Left ventricle myocardium inferior (tissue), 1 donor: ENCODE results near the gene MPG. TPM values are rescaled to one million over a fixed set of nuclear protein-coding genes. Genes with fewer than 3 reads are reported as not detected.
"Not testable (repeated sequence)": the region's sequence is repeated elsewhere in the genome, so short reads cannot be mapped to it uniquely, and the experiment has no call there.

ENCODE experiments used
- DNase-seq: peaks from one replicate; pipeline ENCODE4 v3.0.0-alpha.2; 2020
- H3K27ac ChIP-seq: fragments of 200-600 bp; replicated peaks from 2 replicates; pipeline ENCODE4 v1.8.0; 2021
- H3K27me3 ChIP-seq: fragments of 200-600 bp; 2 replicates; pipeline ENCODE4 v1.8.0; 2021; ENCODE audit warnings: low read depth
- H3K36me3 ChIP-seq: fragments of 200-600 bp; 2 replicates; pipeline ENCODE4 v1.8.0; 2021
- H3K4me1 ChIP-seq: fragments of 200-600 bp; 2 replicates; pipeline ENCODE4 v1.8.0; 2021
- H3K4me3 ChIP-seq: fragments of 200-600 bp; 2 replicates; pipeline ENCODE4 v1.8.0; 2021; ENCODE audit warnings: mild to moderate bottlenecking, moderate library complexity
- H3K9me3 ChIP-seq: fragments of 200-600 bp; replicated peaks from 2 replicates; pipeline ENCODE4 v1.8.0; 2021
- intact Hi-C: fragments of 100-400 bp; cut with micrococcal nuclease; formaldehyde crosslinking; loops from one replicate; pipeline ENCODE4 v1.11.0; 2022
- total RNA-seq: library from RNA; stranded (reverse); fragmentation: NEBNext Ultra II Directional; extraction: Animal tissue kit (Norgen Biotek cat#: 25700); gene quantifications from one replicate; pipeline ENCODE4 v1.2.1, GENCODE V29; 2021
- TF ChIP-seq, protein P1 (sequence below): fragments of 200-600 bp; IDR thresholded peaks from 2 replicates; pipeline ENCODE4 v1.8.0; 2021; ENCODE audit warnings: antibody characterized with exemption, mild to moderate bottlenecking, borderline replicate concordance
- donor health status: DM: no; HTN: yes; CAD: no; lungs with severe emphysema.

MPG gene
- total RNA-seq, 1 donor from 2014 or later = 44.5 TPM

- no peaks in the 10 kb centered on the region for H3K9me3 ChIP-seq
- DNase-seq = no peak
- no peak overlapping the region for H3K4me3 ChIP-seq
- peaks cover 6% of the 10 kb centered on the region for H3K4me1 ChIP-seq
- intact Hi-C loops = no loop called here
- H3K27ac ChIP-seq = no peak overlapping the region
- H3K36me3 ChIP-seq = no peaks in the 10 kb centered on the region
- H3K27me3 ChIP-seq = no peaks in the 10 kb centered on the region
- TF ChIP-seq, protein P1, sequence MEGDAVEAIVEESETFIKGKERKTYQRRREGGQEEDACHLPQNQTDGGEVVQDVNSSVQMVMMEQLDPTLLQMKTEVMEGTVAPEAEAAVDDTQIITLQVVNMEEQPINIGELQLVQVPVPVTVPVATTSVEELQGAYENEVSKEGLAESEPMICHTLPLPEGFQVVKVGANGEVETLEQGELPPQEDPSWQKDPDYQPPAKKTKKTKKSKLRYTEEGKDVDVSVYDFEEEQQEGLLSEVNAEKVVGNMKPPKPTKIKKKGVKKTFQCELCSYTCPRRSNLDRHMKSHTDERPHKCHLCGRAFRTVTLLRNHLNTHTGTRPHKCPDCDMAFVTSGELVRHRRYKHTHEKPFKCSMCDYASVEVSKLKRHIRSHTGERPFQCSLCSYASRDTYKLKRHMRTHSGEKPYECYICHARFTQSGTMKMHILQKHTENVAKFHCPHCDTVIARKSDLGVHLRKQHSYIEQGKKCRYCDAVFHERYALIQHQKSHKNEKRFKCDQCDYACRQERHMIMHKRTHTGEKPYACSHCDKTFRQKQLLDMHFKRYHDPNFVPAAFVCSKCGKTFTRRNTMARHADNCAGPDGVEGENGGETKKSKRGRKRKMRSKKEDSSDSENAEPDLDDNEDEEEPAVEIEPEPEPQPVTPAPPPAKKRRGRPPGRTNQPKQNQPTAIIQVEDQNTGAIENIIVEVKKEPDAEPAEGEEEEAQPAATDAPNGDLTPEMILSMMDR = no peak
Observed at GRCh38 chr16:35678-36305, 42.2 kb upstream of the MPG start.

DNA sequence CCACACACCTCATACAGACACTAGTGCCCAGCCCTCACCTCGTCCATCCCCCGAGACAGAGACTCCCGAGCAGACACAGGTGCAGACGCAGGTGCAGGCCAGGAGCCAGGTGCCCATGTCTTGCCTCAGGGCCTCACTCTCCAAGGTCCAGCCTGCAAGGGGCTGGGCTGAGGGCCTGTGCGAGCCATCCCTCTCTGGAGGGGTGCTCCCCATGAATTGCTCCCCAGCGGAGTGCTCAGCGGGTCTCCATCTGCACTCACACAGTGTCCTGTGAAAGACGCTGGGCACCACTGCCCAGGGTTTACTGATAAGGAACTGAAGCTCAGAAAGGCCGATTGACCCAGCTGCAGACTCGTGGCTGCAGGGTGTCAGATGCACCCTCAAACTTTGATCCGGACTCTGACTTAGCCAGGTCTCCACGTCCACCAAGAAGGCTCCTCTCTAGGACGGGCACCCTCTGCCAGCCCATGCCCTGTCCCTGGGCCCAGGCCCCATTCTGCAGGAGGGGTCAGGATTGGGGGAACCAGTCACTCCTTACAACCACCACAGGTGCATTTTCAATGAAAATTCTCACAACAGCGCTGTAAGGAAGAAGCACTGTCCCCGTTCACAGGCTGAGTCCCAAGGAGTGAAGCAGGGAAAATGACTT, 41.6 kb upstream of the MPG start:
- TF ChIP-seq, protein P1 = no peak
- H3K9me3 ChIP-seq = no peaks in the 10 kb centered on the region
- no peak overlapping the region for H3K27ac ChIP-seq
- H3K36me3 ChIP-seq = no peaks in the 10 kb centered on the region
- no peak overlapping the region for H3K4me3 ChIP-seq
- no peaks in the 10 kb centered on the region for H3K27me3 ChIP-seq
- no peak for DNase-seq
- H3K4me1 ChIP-seq = peaks cover 6% of the 10 kb centered on the region
- intact Hi-C loops = no loop called here

- Histone ChIP-seq H3K4me3 (no peak overlapping the region), H3K27me3 (no peaks in the 10 kb centered on the region), H3K9me3 (no peaks in the 10 kb centered on the region), H3K4me1 (peaks cover 6% of the 10 kb centered on the region), H3K27ac (no peak overlapping the region), H3K36me3 (no peaks in the 10 kb centered on the region)
- DNase-seq = no peak
- TF ChIP-seq, protein P1 = no peak
- intact Hi-C loops = no loop called here
Observed at GRCh38 chr16:37511-37910, 40.5 kb upstream of the MPG start.

- H3K27ac ChIP-seq, H3K9me3 ChIP-seq, DNase-seq, intact Hi-C loops, H3K27me3 ChIP-seq, H3K36me3 ChIP-seq, H3K4me1 ChIP-seq, H3K4me3 ChIP-seq: not testable (repeated sequence)
Observed at GRCh38 chr16:38206-38605, 39.8 kb upstream of the MPG start.

GRCh38 chr16:38941-39892, 38.8 kb upstream of the MPG start:
- Histone ChIP-seq H3K36me3 (no peaks in the 10 kb centered on the region), H3K9me3 (no peaks in the 10 kb centered on the region), H3K4me1 (peaks cover 6% of the 10 kb centered on the region), H3K4me3 (no peak overlapping the region), H3K27me3 (no peaks in the 10 kb centered on the region), H3K27ac (no peak overlapping the region)
- DNase-seq = no peak
- intact Hi-C loops = no loop called here
- TF ChIP-seq, protein P1 = no peak
